HG02885 (cell line): ENCODE measurements around the gene RIN1.

Source experiments
- ATAC-seq: cut with Tn5 transposase; IDR thresholded peaks from one replicate; pipeline ENCODE4 v1.9.1; 2021; ENCODE audit warnings: mild to moderate bottlenecking; ENCODE audit not compliant: unreplicated experiment, poor library complexity

The RIN1 gene

GRCh38 chr11:66335531-66336233 is 552 bp downstream of the RIN1 start:
- ATAC-seq, result no peak

- ATAC-seq, result no peak
These were observed 1.4 kb downstream of the RIN1 start for GRCh38 chr11:66334605-66335442.

GRCh38 chr11:66333896-66334604 is 2.2 kb downstream of the RIN1 start:
- ATAC-seq, result no peak

- no peak for ATAC-seq
These were observed 2.9 kb downstream of the RIN1 start for GRCh38 chr11:66333220-66333877.

GRCh38 chr11:66332371-66333219 is 3.6 kb downstream of the RIN1 start:
- no peak for ATAC-seq

GRCh38 chr11:66331542-66332370 is 4.5 kb downstream of the RIN1 start:
- ATAC-seq, result no peak

- ATAC-seq, result no peak
These were observed 5.3 kb downstream of the RIN1 start for GRCh38 chr11:66330931-66331330.

- ATAC-seq, result no peak
These were observed 7.0 kb downstream of the RIN1 start for GRCh38 chr11:66329165-66329673.

- peak; percentile 59 for ATAC-seq
These were observed 7.7 kb downstream of the RIN1 start for GRCh38 chr11:66328302-66329144.

- ATAC-seq, result no peak
These were observed 8.3 kb downstream of the RIN1 start for GRCh38 chr11:66328031-66328301.

- no peak for ATAC-seq
These were observed 8.8 kb downstream of the RIN1 start for GRCh38 chr11:66327171-66328030.

GRCh38 chr11:66326261-66327111 is 9.7 kb downstream of the RIN1 start:
- no peak for ATAC-seq

GRCh38 chr11:66325263-66325671 is 11.0 kb downstream of the RIN1 start:
- ATAC-seq, result no peak

- ATAC-seq, result no peak
These were observed 11.6 kb downstream of the RIN1 start for GRCh38 chr11:66324664-66325063.

GRCh38 chr11:66323684-66324083 is 12.6 kb downstream of the RIN1 start:
- ATAC-seq, result no peak

GRCh38 chr11:66322732-66323427 is 13.4 kb downstream of the RIN1 start:
- no peak for ATAC-seq
